Measurements from ENCODE around the gene AMOTL2. TPM values are rescaled to one million over a fixed set of nuclear protein-coding genes. Genes with fewer than 3 reads are reported as not detected.

AMOTL2 gene
- total and polyA plus RNA-seq, 2 experiments from 2014 or later = 63.9 to 81.6 TPM

GRCh38 chr3:134308350-134308891 is 65.8 kb downstream of the AMOTL2 start:
- Histone ChIP-seq H3K4me1 (ENCODE audit: insufficient read depth) (peaks cover 31% of the 10 kb centered on the region), H3K9me2 (replicated peaks; ENCODE audit: insufficient read depth) (no peaks in the 10 kb centered on the region), H3K4me3 (no peak overlapping the region), H3K36me3 (replicated peaks; ENCODE audit: insufficient read depth, low read depth) (no peaks in the 10 kb centered on the region), H3K27ac (peak overlapping the region; percentile 88), H3K4me2 (peak overlapping the region; percentile 65), H3K9me3 (ENCODE audit: low read depth) (no peaks in the 10 kb centered on the region), H2AFZ (peak overlapping the region; percentile 23), H3K27me3 (no peaks in the 10 kb centered on the region), H4K20me1 (ENCODE audit: insufficient read depth, poor library complexity, severe bottlenecking) (no peaks in the 10 kb centered on the region), H3K79me2 (no peaks in the 10 kb centered on the region)
- TF ChIP-seq EZH2phosphoT487 (IDR thresholded peaks at IDR 0.05; ENCODE audit: low read depth, severe bottlenecking, unreplicated experiment) (no peak), CTCF (IDR thresholded peaks at IDR 0.05; ENCODE audit: poor library complexity) (peak; percentile 98), EZH2 (IDR thresholded peaks at IDR 0.05; ENCODE audit: borderline replicate concordance) (no peak)
- peak; percentile 87 for DNase-seq (ENCODE audit: low spot score)
- 12% methylated on average over 11 of the region's 11 CpGs for WGBS (ENCODE audit: low lambda C conversion rate, missing lambda C conversion rate)

GRCh38 chr3:134307425-134307824 is 66.8 kb downstream of the AMOTL2 start:
- H2AFZ ChIP-seq = no peak overlapping the region
- no peaks in the 10 kb centered on the region for H3K36me3 ChIP-seq (replicated peaks; ENCODE audit: insufficient read depth, low read depth)
- no peak for DNase-seq (ENCODE audit: low spot score)
- no peaks in the 10 kb centered on the region for H3K9me2 ChIP-seq (replicated peaks; ENCODE audit: insufficient read depth)
- no peak for TF ChIP-seq EZH2phosphoT487 (IDR thresholded peaks at IDR 0.05; ENCODE audit: low read depth, severe bottlenecking, unreplicated experiment)
- TF ChIP-seq EZH2 (IDR thresholded peaks at IDR 0.05; ENCODE audit: borderline replicate concordance) = no peak
- TF ChIP-seq CTCF (IDR thresholded peaks at IDR 0.05; ENCODE audit: poor library complexity) = no peak
- H3K4me2 ChIP-seq = no peak overlapping the region
- 49% methylated on average over 2 of the region's 2 CpGs for WGBS (ENCODE audit: low lambda C conversion rate, missing lambda C conversion rate)
- H3K79me2 ChIP-seq = no peaks in the 10 kb centered on the region
- no peak overlapping the region for H3K4me3 ChIP-seq
- H3K9me3 ChIP-seq (ENCODE audit: low read depth) = no peaks in the 10 kb centered on the region
- H3K27me3 ChIP-seq = no peaks in the 10 kb centered on the region
- H3K4me1 ChIP-seq (ENCODE audit: insufficient read depth) = peaks cover 27% of the 10 kb centered on the region
- no peaks in the 10 kb centered on the region for H4K20me1 ChIP-seq (ENCODE audit: insufficient read depth, poor library complexity, severe bottlenecking)
- H3K27ac ChIP-seq = no peak overlapping the region

GRCh38 chr3:134306320-134306719 is 67.9 kb downstream of the AMOTL2 start:
- Histone ChIP-seq H3K9me2 (replicated peaks; ENCODE audit: insufficient read depth) (no peaks in the 10 kb centered on the region), H3K79me2 (no peaks in the 10 kb centered on the region), H3K4me1 (ENCODE audit: insufficient read depth) (peaks cover 27% of the 10 kb centered on the region), H3K4me3 (no peak overlapping the region), H3K9me3 (ENCODE audit: low read depth) (no peaks in the 10 kb centered on the region), H3K4me2 (no peak overlapping the region), H3K36me3 (replicated peaks; ENCODE audit: insufficient read depth, low read depth) (no peaks in the 10 kb centered on the region), H3K27ac (no peak overlapping the region), H3K27me3 (no peaks in the 10 kb centered on the region), H2AFZ (no peak overlapping the region), H4K20me1 (ENCODE audit: insufficient read depth, poor library complexity, severe bottlenecking) (no peaks in the 10 kb centered on the region)
- 85% methylated on average over 7 of the region's 7 CpGs for WGBS (ENCODE audit: low lambda C conversion rate, missing lambda C conversion rate)
- no peak for TF ChIP-seq EZH2phosphoT487 (IDR thresholded peaks at IDR 0.05; ENCODE audit: low read depth, severe bottlenecking, unreplicated experiment)
- TF ChIP-seq EZH2 (IDR thresholded peaks at IDR 0.05; ENCODE audit: borderline replicate concordance) = no peak
- TF ChIP-seq CTCF (IDR thresholded peaks at IDR 0.05; ENCODE audit: poor library complexity) = no peak
- no peak for DNase-seq (ENCODE audit: low spot score)

Small RNA genes lying within 50 kb of the gene (microRNA-seq; reads per million reads assigned to microRNA genes)
- 7.2 reads per million, percentile 18 among the genes with 10 or more reads in this experiment for gene MIR6827

Small RNA genes lying within 50 kb of the gene (small RNA-seq; reads per million reads assigned to genes)
- gene HMGN1P9 (not detected), gene MIR6827 (not detected)

Other genes starting within 250 kb of the AMOTL2 start
- gene RYK, start 123.6 kb downstream of the AMOTL2 start, total RNA-seq = 99.5 and 102 TPM in 2 replicates
- 56.5 and 66.3 TPM in 2 replicates for gene RYK, start 123.6 kb downstream of the AMOTL2 start, polyA plus RNA-seq
- gene ANAPC13, start 111.5 kb upstream of the AMOTL2 start, total RNA-seq = 119 and 120 TPM in 2 replicates
- gene ANAPC13, start 111.5 kb upstream of the AMOTL2 start, polyA plus RNA-seq = 149 and 168 TPM in 2 replicates
- gene CEP63, start 111.6 kb upstream of the AMOTL2 start, total RNA-seq = 16.3 and 237 TPM in 2 replicates
- gene CEP63, start 111.6 kb upstream of the AMOTL2 start, polyA plus RNA-seq = 15.8 and 19.7 TPM in 2 replicates

Data from hepatocyte (in vitro differentiated cells).